ENCODE results near the gene MBIP.

The MBIP gene

DNA sequence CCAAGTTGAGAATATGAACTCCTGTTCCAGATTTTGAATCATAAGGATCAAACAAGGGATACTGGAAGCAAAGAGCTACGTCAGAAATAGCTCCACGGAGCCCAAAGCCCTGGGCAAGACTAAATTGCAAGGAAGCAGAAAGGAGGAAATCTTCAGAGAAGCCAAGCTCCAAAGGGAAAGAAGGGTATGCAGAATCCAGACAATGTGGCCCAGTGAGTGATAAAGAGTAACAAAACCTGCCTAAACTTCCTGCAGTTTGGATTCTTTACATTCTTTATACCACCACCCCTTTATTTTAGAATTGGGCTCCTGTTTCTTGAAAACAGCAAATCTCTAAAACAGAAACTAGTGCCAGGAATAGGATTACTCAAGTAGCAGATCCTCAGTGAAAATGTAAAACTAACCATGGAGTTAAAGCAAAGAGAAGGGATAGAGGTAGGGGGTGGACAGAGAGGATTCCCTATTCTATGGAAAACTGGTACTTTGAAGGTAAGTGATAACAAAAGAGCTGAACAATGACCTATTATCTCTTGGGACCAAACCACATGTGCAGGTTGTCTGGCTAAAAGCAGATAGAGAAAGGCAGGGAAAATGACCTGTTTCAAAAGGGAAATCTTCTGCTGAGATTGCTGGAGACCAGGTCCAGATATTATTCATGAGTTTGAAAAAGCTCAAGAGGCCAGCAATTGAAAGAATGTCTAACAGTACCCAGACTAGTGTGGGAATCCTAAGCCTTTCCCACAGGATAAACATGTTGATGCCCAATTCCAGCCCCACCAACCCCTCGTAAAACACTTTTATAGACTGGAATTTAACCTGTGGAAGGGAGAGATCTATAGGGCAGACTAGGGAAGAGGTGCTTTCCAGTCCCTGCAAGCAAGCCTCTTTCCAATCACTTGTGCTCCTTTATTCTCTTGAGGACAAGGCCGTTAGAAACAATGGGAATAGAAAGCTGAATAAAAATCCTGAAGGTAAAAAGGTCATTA is 24.5 kb downstream of the MBIP start:
- H3K36me3 ChIP-seq: peaks cover 30% of the 10 kb centered on the region
- H3K27ac ChIP-seq: no peak overlapping the region
- H3K4me3 ChIP-seq (ENCODE audit: low read depth, low read length): no peak overlapping the region
- DNase-seq: no peak
- TF ChIP-seq, protein P1, sequence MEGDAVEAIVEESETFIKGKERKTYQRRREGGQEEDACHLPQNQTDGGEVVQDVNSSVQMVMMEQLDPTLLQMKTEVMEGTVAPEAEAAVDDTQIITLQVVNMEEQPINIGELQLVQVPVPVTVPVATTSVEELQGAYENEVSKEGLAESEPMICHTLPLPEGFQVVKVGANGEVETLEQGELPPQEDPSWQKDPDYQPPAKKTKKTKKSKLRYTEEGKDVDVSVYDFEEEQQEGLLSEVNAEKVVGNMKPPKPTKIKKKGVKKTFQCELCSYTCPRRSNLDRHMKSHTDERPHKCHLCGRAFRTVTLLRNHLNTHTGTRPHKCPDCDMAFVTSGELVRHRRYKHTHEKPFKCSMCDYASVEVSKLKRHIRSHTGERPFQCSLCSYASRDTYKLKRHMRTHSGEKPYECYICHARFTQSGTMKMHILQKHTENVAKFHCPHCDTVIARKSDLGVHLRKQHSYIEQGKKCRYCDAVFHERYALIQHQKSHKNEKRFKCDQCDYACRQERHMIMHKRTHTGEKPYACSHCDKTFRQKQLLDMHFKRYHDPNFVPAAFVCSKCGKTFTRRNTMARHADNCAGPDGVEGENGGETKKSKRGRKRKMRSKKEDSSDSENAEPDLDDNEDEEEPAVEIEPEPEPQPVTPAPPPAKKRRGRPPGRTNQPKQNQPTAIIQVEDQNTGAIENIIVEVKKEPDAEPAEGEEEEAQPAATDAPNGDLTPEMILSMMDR (IDR thresholded peaks at IDR 0.05; ENCODE audit: low read depth, low read length): no peak
- no peaks in the 10 kb centered on the region for H3K27me3 ChIP-seq (ENCODE audit: insufficient read depth, low read depth, severe bottlenecking)
- no peaks in the 10 kb centered on the region for H3K9me3 ChIP-seq (ENCODE audit: severe bottlenecking)

DNA sequence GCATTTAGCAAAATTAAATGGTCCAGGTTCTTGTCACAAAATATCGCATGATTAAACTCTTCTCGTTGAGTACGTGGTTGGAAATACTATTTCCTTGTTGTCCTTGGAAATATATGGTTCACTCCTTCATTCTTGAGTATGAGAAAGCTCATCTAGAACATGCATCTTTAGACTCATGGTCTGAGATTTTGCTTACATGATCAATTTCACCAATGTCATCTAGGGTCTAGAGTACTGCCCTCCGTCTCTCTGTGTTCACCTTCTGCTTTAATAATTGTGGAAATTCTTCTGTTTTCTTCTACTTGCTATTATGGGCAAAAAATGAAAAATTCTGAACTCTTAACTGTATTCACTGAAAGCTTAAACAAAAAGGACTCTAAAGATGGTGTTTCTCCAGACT is 25.9 kb downstream of the MBIP start:
- Histone ChIP-seq H3K9me3 (ENCODE audit: severe bottlenecking) (no peaks in the 10 kb centered on the region), H3K27me3 (ENCODE audit: insufficient read depth, low read depth, severe bottlenecking) (no peaks in the 10 kb centered on the region), H3K36me3 (peaks cover 25% of the 10 kb centered on the region), H3K27ac (no peak overlapping the region), H3K4me3 (ENCODE audit: low read depth, low read length) (no peak overlapping the region)
- TF ChIP-seq, protein P1 (IDR thresholded peaks at IDR 0.05; ENCODE audit: low read depth, low read length): no peak
- DNase-seq: no peak

DNA sequence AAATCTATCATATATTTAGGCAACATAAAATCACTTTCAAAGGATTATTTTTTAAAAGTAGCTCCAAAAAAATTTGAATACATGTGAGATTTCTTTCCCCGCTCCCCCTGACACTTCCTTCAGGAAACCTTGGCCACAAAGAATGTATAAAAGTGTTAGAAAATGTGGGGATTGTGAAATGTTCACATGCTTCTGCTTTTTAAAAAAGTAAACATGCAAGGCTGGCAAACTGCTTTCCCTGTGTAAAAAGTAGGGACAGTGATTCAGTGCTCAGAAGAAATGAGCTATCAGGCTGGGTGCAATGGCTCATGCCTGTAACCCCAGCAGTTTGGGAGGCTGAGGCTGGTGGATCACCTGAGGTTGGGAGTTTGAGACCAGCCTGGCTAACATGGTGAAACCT is 26.6 kb downstream of the MBIP start:
- no peak for DNase-seq
- no peak overlapping the region for H3K4me3 ChIP-seq (ENCODE audit: low read depth, low read length)
- H3K27me3 ChIP-seq (ENCODE audit: insufficient read depth, low read depth, severe bottlenecking): no peaks in the 10 kb centered on the region
- no peaks in the 10 kb centered on the region for H3K9me3 ChIP-seq (ENCODE audit: severe bottlenecking)
- H3K27ac ChIP-seq: no peak overlapping the region
- TF ChIP-seq, protein P1 (IDR thresholded peaks at IDR 0.05; ENCODE audit: low read depth, low read length): no peak
- peaks cover 21% of the 10 kb centered on the region for H3K36me3 ChIP-seq

DNA sequence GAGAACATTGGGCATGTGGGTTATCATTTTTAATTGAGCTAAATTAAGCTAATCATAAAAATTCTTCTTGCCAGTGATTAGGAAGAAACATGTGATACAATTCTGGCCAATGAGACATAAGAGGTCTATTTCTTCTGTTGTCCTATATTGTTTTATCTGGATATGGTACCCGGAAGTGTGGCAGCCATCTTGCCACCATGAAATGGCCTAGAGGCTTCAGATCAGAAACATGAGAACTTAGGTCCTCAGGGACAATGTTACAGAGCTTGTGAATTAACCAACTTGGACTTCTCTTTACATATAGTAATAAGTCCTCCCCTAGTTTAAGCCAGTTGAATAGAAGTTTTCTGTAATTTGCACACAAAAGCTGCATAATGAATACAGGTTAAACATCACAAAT is 30.5 kb downstream of the MBIP start:
- DNase-seq: no peak
- TF ChIP-seq, protein P1 (IDR thresholded peaks at IDR 0.05; ENCODE audit: low read depth, low read length): no peak

DNA sequence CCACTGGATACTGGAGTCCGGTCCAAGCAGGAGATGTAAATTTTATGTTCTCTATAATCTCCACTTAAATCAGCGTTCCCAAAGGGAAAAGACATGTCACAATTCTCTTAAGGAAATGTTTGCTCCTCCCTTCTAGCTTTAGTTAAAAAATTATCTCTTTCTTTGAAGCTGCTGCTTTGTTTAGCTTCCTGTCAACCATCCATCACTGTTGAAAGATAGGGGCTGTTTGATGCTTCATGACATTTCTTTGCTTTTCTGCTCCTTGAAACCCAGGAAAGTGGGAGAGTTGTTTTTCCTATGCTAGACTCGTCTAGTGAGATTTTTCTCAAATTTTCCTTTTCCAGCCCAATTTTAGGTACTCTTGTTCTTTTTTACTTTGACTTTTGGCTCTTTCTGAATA is 31.9 kb downstream of the MBIP start:
- DNase-seq: no peak
- Histone ChIP-seq H3K9me3 (ENCODE audit: severe bottlenecking) (no peaks in the 10 kb centered on the region), H3K4me3 (ENCODE audit: low read depth, low read length) (no peak overlapping the region), H3K36me3 (no peaks in the 10 kb centered on the region), H3K27me3 (ENCODE audit: insufficient read depth, low read depth, severe bottlenecking) (no peaks in the 10 kb centered on the region), H3K27ac (no peak overlapping the region)
- TF ChIP-seq, protein P1 (IDR thresholded peaks at IDR 0.05; ENCODE audit: low read depth, low read length): no peak

More for the DNA sequence above, 30.5 kb downstream of the MBIP start:
- no peaks in the 10 kb centered on the region for H3K36me3 ChIP-seq
- H3K27me3 ChIP-seq (ENCODE audit: insufficient read depth, low read depth, severe bottlenecking): no peaks in the 10 kb centered on the region
- H3K4me3 ChIP-seq (ENCODE audit: low read depth, low read length): no peak overlapping the region
- no peaks in the 10 kb centered on the region for H3K9me3 ChIP-seq (ENCODE audit: severe bottlenecking)
- H3K27ac ChIP-seq: no peak overlapping the region
